Type B pancreatic cell (in vitro differentiated cells): ENCODE measurements around the gene DPH1. TPM values are rescaled to one million over a fixed set of nuclear protein-coding genes. Genes with fewer than 3 reads are reported as not detected.

Source experiments
- DNase-seq: peaks from one replicate; pipeline ENCODE4 v3.0.0; 2021; ENCODE audit warnings: mixed read lengths; ENCODE audit not compliant: unreplicated experiment; ENCODE audit errors: extremely low spot score
- H3K27ac Mint-ChIP-seq: 2 replicates; pipeline ENCODE4 v1.8.0; 2021; ENCODE audit warnings: mild to moderate bottlenecking, mixed read lengths
- H3K27me3 Mint-ChIP-seq: 2 replicates; pipeline ENCODE4 v1.8.0; 2021; ENCODE audit warnings: mixed read lengths
- H3K36me3 Mint-ChIP-seq: 2 replicates; pipeline ENCODE4 v1.8.0; 2021; ENCODE audit warnings: mixed read lengths
- H3K4me1 Mint-ChIP-seq: one replicate; pipeline ENCODE4 v1.8.0; 2021; ENCODE audit warnings: mixed read lengths; ENCODE audit not compliant: unreplicated experiment
- H3K4me3 Mint-ChIP-seq: 2 replicates; pipeline ENCODE4 v1.8.0; 2021; ENCODE audit warnings: mild to moderate bottlenecking, mixed read lengths
- H3K9me3 Mint-ChIP-seq: 2 replicates; pipeline ENCODE4 v1.8.0; 2021; ENCODE audit warnings: mixed read lengths
- total RNA-seq: library from RNA; stranded (reverse); gene quantifications from 2 replicates; pipeline ENCODE4 v1.2.1, GENCODE V29; 2021; ENCODE audit warnings: low replicate concordance
- TF ChIP-seq, protein P1 (sequence below): fragments of 200-600 bp; sonication (generic); conservative IDR thresholded peaks from 2 replicates; pipeline ENCODE4 v1.5.0; 2021; ENCODE audit warnings: antibody characterized with exemption, mild to moderate bottlenecking

Gene DPH1
- total RNA-seq, 1 donor from 2014 or later = 57.1 TPM

DNA sequence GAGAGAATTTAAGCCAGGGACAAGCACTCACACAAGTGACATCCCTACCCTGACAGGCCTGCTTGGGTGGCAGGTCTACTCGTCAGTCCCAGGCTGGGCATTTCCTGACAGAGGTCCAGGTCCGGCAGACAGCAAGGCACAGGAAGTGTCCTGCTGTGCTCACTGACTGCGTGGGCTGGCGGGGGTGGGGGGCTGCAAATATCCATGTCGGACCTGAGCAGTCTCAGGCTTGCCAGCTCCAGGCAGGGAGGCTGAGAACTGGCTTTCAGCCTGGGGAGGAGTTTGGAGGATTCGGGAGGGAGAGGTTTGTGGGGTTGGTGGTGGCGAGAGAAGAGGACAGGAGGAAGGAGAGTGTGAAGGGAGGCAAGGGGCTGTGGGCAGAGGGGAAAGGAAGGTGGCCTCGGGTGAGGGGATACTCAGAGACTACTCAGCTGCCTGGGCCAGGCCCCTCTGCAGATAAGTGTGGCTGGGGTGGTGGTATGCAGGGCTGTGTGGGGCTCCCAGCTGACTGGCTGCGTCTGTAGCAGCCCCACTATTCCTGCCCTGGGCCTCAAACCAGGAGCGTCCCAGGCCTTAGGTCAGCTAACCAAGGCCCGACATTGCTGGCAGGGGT, 32.7 kb downstream of the DPH1 start:
- H3K4me1 Mint-ChIP-seq = peaks cover 34% of the 10 kb centered on the region
- H3K9me3 Mint-ChIP-seq = no peaks in the 10 kb centered on the region
- H3K27me3 Mint-ChIP-seq = peaks cover 16% of the 10 kb centered on the region
- TF ChIP-seq, protein P1, sequence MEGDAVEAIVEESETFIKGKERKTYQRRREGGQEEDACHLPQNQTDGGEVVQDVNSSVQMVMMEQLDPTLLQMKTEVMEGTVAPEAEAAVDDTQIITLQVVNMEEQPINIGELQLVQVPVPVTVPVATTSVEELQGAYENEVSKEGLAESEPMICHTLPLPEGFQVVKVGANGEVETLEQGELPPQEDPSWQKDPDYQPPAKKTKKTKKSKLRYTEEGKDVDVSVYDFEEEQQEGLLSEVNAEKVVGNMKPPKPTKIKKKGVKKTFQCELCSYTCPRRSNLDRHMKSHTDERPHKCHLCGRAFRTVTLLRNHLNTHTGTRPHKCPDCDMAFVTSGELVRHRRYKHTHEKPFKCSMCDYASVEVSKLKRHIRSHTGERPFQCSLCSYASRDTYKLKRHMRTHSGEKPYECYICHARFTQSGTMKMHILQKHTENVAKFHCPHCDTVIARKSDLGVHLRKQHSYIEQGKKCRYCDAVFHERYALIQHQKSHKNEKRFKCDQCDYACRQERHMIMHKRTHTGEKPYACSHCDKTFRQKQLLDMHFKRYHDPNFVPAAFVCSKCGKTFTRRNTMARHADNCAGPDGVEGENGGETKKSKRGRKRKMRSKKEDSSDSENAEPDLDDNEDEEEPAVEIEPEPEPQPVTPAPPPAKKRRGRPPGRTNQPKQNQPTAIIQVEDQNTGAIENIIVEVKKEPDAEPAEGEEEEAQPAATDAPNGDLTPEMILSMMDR = no peak
- H3K4me3 Mint-ChIP-seq = no peak overlapping the region
- DNase-seq = no peak
- peak overlapping the region; percentile 58 for H3K27ac Mint-ChIP-seq
- H3K36me3 Mint-ChIP-seq = peaks cover 29% of the 10 kb centered on the region

DNA sequence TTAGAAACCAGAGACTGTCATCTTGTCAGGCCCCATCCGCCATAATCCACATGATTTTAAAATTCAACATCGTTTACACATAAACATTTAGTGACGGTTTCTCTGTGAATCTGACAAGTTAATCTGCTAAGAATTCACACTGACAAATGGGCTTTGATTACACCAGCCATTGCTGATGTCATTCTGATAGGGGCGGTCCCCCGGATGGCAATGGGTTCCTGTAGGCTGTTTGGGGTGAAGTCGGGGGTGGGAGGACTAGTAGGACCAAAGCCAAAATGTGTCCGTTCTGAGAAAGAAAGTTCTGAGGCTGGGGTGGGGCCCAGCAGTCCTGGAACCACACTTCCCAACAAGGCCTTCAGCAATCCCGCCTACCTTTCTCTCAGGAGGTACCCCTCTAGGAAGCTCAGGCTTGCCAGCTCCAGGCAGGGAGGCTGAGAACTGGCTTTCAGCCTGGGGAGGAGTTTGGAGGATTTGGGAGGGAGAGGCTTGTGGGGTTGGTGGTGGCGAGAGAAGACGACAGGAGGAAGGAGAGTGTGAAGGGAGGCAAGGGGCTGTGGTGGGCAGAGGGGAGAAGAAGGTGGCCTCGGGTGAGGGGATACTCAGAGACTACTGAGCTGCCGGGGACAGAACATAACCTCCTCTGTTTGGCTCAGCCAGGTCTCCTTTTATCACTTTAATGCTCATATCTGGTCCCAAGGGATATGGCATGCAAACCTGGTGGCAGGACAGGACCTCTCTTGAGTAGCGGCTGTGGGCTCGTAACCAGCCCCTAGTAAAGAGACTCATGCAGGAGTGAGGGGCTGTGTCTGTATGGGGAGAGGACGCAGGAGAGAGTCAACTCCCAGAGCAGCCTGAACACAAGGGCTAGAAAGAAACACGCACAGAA, 33.6 kb downstream of the DPH1 start:
- H3K4me1 Mint-ChIP-seq = peaks cover 41% of the 10 kb centered on the region
- H3K36me3 Mint-ChIP-seq = peaks cover 29% of the 10 kb centered on the region
- peaks cover 16% of the 10 kb centered on the region for H3K27me3 Mint-ChIP-seq

DNA sequence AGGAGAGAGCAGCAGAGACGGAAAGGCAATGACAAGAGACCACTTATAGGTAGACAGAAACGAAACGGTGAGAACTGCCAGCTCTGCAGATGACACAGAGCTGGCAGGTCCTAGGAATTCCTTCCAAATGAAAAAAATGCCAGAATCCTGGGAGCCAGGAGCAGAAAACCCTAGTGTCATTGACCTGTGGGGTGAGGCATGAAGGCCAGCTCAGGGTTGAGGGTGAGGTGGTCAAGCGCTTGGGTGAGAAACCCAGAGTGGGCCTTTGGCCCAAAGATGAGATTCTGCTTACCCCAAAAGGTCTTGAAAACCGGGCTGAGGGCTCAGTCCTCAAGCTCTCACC, 34.2 kb downstream of the DPH1 start:
- no peaks in the 10 kb centered on the region for H3K9me3 Mint-ChIP-seq
- H3K27ac Mint-ChIP-seq = no peak overlapping the region
- H3K27me3 Mint-ChIP-seq = peaks cover 16% of the 10 kb centered on the region
- peaks cover 29% of the 10 kb centered on the region for H3K36me3 Mint-ChIP-seq
- TF ChIP-seq, protein P1 = no peak
- peaks cover 46% of the 10 kb centered on the region for H3K4me1 Mint-ChIP-seq
- DNase-seq = no peak
- no peak overlapping the region for H3K4me3 Mint-ChIP-seq

More for the DNA sequence above, 33.6 kb downstream of the DPH1 start:
- DNase-seq = no peak
- H3K9me3 Mint-ChIP-seq = no peaks in the 10 kb centered on the region
- H3K27ac Mint-ChIP-seq = no peak overlapping the region
- TF ChIP-seq, protein P1 = no peak
- H3K4me3 Mint-ChIP-seq = no peak overlapping the region

DNA sequence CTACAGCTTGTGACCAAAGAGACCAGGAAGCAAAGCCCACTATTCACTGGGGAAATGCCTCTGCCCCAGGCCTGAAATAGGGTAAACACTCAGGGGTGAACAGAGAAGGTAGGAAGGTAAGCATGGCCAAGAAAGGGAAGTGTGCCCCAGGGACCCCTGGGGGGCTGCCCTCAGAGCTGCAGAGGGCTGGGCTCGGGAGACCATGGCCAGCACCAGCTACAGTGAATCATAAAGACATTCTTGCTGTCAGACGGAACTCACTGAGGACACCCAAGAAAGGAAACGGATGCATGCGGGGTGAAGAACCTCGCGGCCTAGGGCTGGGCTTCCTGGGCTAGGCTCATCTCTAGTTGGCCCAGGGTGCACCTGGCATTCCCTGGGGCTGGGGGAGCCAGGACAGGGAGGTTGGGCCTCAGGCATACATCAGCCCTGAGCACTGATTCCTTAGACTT, 34.6 kb downstream of the DPH1 start:
- Mint-ChIP-seq H3K27me3 (peaks cover 13% of the 10 kb centered on the region), H3K36me3 (peaks cover 28% of the 10 kb centered on the region), H3K27ac (no peak overlapping the region), H3K9me3 (no peaks in the 10 kb centered on the region), H3K4me1 (peaks cover 47% of the 10 kb centered on the region), H3K4me3 (no peak overlapping the region)
- no peak for DNase-seq
- TF ChIP-seq, protein P1 = no peak

DNA sequence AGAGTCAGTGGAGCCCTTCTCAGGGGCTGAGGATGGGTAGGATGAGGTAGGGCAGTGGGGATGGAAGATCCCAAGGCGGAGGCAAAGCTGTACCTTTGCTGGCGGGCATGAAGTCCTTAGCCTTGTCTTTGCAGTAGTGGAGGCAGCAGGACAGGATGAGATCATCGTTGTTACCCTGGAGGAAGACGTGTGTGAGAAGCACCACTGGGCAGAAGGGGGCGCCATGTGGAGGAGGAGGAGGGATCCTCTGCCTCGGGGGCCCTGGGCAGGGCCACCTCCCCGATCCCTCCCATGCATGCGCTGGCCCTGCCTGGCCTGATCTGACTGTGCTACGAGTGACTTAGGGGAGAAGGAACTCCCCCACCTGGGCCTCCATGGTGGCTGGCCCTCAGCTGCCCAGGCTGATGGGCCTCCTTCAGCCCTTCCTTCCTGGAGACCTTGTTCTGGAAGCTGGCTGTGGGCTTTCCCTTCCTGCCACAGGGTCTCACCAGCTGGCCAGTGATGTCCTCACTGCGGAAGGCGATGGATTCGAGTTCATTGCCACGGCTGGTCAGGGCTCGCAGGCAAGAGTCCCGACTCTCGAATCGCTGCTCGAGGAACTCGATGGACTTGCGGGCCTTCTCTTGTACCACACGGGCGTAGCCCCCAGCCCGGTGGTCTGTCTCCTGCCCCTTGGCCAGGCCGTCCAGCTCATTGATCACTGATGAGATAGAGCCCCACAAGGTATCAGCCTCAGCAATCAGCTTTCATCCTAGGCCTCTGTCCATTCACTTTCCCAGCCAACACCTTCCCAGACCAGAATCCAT, 35.2 kb downstream of the DPH1 start:
- H3K27me3 Mint-ChIP-seq = peaks cover 7% of the 10 kb centered on the region
- peaks cover 53% of the 10 kb centered on the region for H3K4me1 Mint-ChIP-seq
- no peak overlapping the region for H3K27ac Mint-ChIP-seq
- peaks cover 29% of the 10 kb centered on the region for H3K36me3 Mint-ChIP-seq
- no peaks in the 10 kb centered on the region for H3K9me3 Mint-ChIP-seq
- H3K4me3 Mint-ChIP-seq = no peak overlapping the region
- TF ChIP-seq, protein P1 = peak; percentile 51
- DNase-seq = no peak
